ENCODE data around the gene TIPRL. TPM values are rescaled to one million over a fixed set of nuclear protein-coding genes. Genes with fewer than 3 reads are reported as not detected.

TIPRL gene
- total RNA-seq, 2 donors from 2014 or later = 4.9 to 10.1 TPM

GRCh38 chr1:168235937-168236336, 57.2 kb downstream of the TIPRL start:
- ATAC-seq (no peak), DNase-seq (no peak)
- no peaks in the 10 kb centered on the region for H3K27me3 ChIP-seq
- H3K4me3 ChIP-seq = no peak overlapping the region
- WGBS, 2 donors = 68 to 71% methylated on average over 3 of the region's 3 CpGs
- no peaks in the 10 kb centered on the region for H3K9me3 ChIP-seq
- intact Hi-C loops (cut with DNase I) = no loop called here
- H3K27ac ChIP-seq = peak overlapping the region in 1 of 4 donors; percentile 31
- H3K4me1 ChIP-seq = peaks cover 15% of the 10 kb centered on the region
- TF ChIP-seq, protein P1, sequence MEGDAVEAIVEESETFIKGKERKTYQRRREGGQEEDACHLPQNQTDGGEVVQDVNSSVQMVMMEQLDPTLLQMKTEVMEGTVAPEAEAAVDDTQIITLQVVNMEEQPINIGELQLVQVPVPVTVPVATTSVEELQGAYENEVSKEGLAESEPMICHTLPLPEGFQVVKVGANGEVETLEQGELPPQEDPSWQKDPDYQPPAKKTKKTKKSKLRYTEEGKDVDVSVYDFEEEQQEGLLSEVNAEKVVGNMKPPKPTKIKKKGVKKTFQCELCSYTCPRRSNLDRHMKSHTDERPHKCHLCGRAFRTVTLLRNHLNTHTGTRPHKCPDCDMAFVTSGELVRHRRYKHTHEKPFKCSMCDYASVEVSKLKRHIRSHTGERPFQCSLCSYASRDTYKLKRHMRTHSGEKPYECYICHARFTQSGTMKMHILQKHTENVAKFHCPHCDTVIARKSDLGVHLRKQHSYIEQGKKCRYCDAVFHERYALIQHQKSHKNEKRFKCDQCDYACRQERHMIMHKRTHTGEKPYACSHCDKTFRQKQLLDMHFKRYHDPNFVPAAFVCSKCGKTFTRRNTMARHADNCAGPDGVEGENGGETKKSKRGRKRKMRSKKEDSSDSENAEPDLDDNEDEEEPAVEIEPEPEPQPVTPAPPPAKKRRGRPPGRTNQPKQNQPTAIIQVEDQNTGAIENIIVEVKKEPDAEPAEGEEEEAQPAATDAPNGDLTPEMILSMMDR (IDR thresholded peaks at IDR 0.05) = no peak
- TF ChIP-seq POLR2A (IDR thresholded peaks at IDR 0.05) = no peak
- peaks cover 0 to 3% of the 10 kb centered on the region in 2 donors for H3K36me3 ChIP-seq (replicated peaks in 1 of 2; ENCODE audit: insufficient read depth in 1 of 2, low read depth in 2 of 2)

DNA sequence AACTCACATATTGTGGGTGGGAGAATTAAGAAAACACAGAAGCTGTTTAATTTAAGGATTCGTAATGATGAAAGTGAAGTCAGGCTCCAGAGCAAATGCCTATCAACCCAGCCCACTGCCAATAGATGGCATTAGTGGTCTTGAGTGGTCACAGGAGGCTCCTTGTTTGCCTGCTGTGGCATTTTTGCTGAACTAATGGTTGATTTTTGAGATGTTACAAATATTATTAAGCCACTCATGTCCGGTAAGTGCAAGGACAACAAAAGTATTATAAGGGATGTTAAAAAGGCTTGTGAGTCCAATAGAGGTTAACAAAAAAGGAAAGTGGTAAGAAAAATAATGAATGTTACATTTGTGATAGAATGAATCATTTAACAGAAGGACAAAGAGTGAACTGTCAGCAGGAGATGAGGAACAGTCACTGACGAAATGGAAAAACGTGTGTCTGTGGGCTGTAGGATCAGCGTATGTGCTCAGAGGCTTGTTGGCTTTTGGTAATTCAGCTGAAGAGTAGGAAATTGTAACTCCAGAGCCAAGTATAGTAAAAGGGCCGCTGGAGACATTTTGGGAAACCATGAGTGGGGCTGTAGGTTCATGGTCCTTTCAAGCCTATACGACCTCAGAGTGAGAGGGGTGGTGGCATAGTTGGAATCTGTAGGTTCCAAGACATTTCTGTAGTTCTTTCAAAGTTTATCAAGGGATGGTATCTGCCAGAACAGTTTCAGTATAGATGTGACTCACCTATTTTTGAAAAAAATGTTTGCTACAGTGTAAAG, 58.3 kb downstream of the TIPRL start:
- 89 to 91% methylated on average over 7 of the region's 7 CpGs for WGBS, 2 donors
- Histone ChIP-seq H3K36me3 (replicated peaks in 1 of 2; ENCODE audit: insufficient read depth in 1 of 2, low read depth in 2 of 2) (peaks cover 0 to 6% of the 10 kb centered on the region in 2 donors), H3K27ac (no peak overlapping the region), H3K9me3 (no peaks in the 10 kb centered on the region), H3K4me1 (peaks cover 15% of the 10 kb centered on the region), H3K4me3 (no peak overlapping the region), H3K27me3 (no peaks in the 10 kb centered on the region)
- TF ChIP-seq, protein P1 (IDR thresholded peaks at IDR 0.05) = no peak
- TF ChIP-seq POLR2A (IDR thresholded peaks at IDR 0.05) = no peak
- no peak for ATAC-seq
- DNase-seq = no peak
- intact Hi-C loops (cut with DNase I) = no loop called here

DNA sequence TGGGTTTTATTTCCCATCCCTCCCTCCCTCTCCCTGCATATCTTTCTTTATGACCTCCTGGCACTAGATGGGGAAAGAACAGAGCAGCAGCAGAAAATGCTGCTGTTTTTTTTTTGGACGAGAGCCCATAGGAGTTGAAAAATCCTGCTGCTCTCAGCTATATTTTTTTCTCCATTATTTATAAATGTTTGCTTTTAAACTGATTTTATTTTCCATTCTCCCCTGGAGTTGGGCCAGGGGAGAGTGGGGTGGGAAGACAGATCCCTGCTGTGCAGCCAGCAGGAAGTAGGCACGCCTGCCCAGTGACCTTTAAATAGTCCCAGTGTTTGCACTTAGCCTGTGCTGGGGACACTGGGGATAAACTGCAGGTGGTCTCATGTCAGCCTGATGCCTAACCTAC, 64.4 kb downstream of the TIPRL start:
- Histone ChIP-seq H3K27me3 (no peaks in the 10 kb centered on the region), H3K27ac (peak overlapping the region; percentile 8 to 64 (median 54)), H3K4me3 (no peak overlapping the region), H3K36me3 (replicated peaks in 1 of 2; ENCODE audit: insufficient read depth in 1 of 2, low read depth in 2 of 2) (peaks cover 0 to 4% of the 10 kb centered on the region in 2 donors), H3K4me1 (peaks cover 13% of the 10 kb centered on the region), H3K9me3 (no peaks in the 10 kb centered on the region)
- DNase-seq = peak in 3 of 4 donors; percentile 25 to 52 (median 43)
- 12 to 22% methylated on average over 2 of the region's 2 CpGs for WGBS, 2 donors
- TF ChIP-seq, protein P1 (IDR thresholded peaks at IDR 0.05) = no peak
- intact Hi-C loops (cut with DNase I) = no loop called here
- ATAC-seq = peak; percentile 58

DNA sequence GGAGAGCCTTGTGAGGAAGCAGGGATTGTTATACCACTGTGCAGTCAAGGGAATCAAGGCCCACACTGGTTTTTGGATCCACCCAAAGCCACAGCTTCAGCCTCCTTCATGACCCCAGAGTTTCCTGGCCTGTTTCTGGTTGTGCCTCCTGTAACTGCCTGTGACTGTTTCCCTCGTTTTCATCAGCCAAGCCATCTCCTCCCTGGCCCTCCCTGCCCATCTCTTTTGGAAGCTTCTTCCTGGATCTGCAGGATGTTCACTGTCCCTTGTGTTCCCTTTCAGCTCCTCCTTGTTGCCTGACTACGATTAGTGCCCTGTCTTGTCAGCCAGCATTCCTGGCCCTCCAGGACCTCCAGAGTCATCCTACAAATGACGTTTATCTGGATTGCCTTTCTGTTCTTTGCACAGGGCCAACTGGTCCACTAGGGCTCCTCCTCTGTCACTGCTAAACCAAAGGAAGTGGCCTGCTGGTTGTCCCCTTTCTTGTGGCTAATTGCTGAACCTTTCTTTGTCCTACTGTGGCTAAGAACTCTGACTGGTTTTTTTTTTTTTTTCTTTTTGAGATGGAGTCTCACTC, 65.0 kb downstream of the TIPRL start:
- 22 to 52% methylated on average over 3 of the region's 3 CpGs for WGBS, 2 donors
- ATAC-seq = no peak
- Histone ChIP-seq H3K4me3 (no peak overlapping the region), H3K27ac (peak overlapping the region; percentile 13 to 64 (median 54)), H3K9me3 (no peaks in the 10 kb centered on the region), H3K27me3 (no peaks in the 10 kb centered on the region), H3K4me1 (peaks cover 13% of the 10 kb centered on the region), H3K36me3 (replicated peaks in 1 of 2; ENCODE audit: insufficient read depth in 1 of 2, low read depth in 2 of 2) (peaks cover 0 to 4% of the 10 kb centered on the region in 2 donors)
- DNase-seq = no peak
- TF ChIP-seq, protein P1 (IDR thresholded peaks at IDR 0.05) = no peak
- TF ChIP-seq POLR2A (IDR thresholded peaks at IDR 0.05) = no peak
- intact Hi-C loops (cut with DNase I) = no loop called here
